ENCODE results near the gene GPA33.
"Not testable (repeated sequence)": the region's sequence is repeated elsewhere in the genome, so short reads cannot be mapped to it uniquely, and the experiment has no call there.

The GPA33 gene

DNA sequence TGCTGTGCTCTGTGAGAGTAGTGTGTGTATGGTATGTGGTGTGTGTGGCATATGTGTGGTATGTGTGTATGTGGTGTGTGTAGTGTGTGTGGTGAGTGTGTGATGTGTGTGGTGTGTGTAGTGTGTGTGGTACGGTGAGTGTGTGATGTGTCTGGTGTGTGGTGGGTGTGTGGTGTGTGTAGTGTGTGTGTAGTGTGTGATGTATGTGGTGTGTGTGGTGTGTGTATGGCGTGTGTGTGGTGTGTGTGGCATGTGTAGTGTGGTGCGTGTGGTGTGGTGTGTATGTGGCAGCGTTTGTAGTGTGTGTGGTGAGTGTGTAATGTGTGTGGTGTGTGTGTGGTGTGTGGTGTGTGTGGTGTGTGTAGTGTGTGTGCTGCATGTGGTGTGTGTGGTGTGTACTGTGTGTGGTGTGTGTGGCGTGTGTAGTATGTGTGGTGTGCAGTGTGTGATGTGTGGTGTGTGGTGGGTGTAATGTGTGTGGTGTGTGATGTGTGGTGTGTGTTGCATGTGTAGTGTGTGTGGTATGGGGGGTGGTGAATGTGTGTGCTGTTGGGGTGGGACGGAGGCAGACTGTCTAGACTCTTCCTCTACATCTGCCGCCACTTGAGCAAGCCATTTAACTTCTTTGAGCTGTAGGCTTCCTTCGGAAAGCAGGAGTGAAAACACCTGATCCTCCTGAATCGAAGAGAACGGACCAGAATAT lies 33.5 kb downstream of the GPA33 start:
- no peak for DNase-seq (ENCODE audit: low read depth)

DNA sequence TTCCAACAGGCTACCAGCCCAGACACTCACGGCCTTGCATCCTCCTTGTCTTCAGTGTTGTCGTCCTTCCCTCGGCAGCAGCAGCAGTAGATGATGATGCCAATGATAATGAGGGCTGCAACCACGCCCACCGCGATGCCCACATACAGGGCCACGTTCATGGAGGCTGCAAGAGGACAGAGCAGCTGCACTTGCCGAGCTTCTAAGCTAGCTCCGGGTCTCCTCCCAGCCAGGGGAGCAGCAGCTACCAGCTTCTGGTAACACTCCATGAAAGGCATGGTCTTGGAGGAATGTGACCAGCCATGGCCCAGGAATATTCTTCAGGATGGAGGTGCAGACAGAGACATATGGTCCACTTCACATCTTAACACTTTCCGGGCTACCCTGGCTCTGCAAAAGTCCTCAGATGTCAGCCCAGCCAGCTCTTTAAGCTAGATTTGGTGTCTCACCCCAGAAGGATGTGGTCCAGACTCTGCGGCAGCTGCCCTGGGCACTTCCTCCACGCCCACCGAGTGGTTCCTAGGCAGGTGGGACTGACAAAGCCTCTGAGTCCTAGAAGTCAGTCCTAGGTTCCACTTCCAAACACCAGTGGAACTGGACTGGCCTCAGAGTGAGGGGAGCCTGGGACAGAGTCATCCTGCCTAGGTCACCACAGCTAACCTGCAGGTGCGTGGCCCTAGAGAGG lies 35.1 kb downstream of the GPA33 start:
- DNase-seq (ENCODE audit: low read depth) = no peak

DNA sequence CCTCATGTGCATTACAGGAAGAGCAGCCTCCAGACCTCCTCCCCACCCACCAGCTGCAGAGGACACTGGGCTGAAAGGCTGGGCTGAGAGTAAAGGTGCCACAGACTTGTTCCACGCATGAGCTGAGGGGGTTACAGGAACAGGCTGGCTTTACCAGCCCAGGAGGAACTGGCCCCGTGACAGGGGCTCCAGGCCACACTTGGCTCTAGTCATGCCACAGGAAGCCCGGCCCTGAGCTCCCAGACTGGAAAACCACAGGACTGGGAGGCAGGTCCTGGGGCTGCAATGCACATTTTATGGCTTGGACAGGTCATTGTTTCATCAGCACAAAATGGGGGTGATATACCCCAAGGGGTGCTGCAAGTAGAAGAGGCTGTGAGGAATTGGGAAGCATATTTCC lies 35.6 kb downstream of the GPA33 start:
- DNase-seq (ENCODE audit: low read depth) = no peak

DNA sequence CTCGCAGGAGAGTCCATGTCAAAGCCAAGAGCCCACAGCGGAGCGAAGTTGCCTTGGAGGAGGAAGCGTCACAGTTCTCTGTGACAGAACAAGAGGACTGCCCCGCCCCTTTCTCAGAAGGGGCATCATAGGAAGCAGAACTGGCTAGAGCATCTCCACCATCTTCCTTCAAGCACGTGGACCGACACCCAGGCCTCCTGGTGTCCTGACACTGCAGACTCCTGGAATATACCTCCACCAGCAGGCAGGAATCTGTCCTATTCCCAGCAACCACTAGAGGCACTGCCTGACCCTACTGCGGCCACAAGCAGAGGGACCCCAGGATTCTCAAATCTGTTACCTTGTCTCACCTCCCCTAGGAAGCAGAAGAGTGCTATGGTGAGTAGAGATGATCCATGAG lies 37.8 kb downstream of the GPA33 start:
- no peak for DNase-seq (ENCODE audit: low read depth)

DNA sequence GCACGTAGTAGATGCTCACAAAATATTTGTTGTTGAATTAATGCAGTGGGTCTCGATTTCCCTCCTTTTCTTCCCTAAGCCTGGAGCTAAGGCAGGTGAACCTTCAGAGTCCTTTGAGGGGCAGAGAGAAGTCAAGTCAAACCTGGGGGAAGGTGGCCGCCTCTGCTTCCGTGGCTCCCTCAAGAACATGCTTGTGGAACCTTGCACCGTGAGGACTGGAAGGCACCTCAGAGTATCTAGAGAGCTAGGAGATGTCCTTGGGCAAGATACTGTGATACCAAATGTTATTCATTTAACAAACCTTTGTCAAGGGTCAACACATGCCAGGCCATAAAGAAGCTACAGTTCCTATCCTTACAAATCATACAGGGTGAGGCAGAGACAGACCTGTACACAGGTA lies 38.3 kb downstream of the GPA33 start:
- no peak for DNase-seq (ENCODE audit: low read depth)

DNA sequence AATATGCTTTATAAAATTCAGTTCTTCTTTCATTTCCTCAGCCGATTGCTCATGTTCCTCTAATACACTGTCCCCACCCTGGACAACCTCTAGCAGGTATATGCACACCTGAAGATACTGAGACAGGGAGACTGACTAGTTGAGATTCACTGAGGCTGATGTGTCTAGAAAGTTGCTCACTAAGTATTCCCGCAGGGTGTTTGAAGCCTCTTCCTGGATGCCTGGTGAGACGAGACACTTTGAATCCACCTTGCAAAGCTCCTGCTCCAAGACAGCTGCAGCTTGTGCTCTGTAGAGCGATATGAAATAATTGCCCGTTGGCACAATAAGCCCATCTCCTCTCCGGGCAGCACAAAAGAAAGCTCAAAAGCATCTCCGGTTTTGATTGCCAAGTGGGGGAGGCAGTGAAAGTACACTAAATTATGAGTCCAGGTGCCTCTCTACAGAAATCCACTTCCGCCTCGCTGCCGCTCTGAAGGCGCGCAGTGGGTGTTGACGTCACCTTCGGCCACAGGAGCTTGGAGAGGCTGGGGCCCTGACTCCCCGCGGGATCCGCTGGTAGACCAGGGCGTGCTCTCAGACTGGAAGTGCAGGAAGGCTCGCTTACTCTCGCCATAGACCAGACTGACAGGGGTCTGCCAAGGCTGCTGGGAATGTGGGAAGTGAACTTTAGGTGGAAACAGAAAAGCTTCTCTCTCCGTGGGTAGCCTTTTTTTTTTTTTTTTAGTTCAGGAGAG lies 46.3 kb downstream of the GPA33 start:
- DNase-seq (ENCODE audit: low read depth) = peak; percentile 51

DNA sequence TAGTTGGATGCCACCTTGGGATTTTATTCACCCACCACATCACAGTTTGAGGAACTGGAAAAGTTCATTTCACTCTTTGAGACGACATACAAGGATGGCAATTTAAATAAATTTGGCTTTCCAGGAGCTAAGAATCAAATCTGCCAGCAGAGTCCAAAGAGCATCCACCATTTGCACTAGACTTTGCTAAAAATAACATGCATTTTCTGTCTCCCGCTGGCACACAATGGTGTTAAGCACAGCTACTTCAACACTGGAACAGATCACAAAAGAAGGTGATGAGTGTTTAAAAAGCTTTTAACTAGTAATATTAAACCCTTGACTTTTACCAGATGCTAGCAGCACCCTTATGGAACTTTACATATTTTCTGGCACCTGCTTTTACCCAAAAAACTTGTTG lies 56.5 kb downstream of the GPA33 start:
- no peak for DNase-seq (ENCODE audit: low read depth)

DNA sequence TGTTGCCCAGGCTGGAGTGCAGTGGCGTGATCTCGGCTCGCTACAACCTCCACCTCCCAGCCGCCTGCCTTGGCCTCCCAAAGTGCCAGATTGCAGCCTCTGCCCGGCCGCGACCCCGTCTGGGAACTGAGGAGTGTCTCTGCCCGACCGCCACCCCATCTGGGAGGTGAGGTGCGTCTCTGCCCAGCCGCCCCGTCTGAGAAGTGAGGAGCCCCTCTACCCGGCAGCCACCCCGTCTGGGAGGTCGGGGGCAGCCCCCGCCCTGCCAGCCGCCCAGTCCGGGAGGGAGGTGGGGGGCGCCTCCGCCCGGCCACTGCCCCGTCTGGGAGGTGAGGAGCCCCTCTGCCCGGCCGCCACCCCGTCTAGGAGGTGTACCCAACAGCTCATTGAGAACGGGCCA lies 60.6 kb downstream of the GPA33 start:
- DNase-seq (ENCODE audit: low read depth) = not testable (repeated sequence)

DNA sequence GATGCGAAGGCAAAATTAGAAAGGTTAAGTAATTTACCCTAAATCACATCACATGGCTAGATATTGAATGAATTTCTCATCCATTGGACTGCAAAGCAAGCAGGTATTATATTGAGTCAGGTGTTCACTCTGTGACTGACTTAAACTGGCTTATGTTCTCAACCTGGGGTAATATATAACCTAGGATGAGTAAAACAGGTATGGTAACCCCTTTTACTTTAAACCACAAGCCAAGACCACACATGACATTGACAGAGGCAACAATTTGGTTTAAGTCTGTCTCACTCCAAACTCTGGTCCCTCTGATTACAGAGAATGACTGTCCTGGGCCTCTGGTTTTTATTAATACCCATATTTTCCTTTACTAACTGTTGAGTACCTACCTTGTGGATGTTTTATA lies 67.8 kb downstream of the GPA33 start:
- no peak for DNase-seq (ENCODE audit: low read depth)

DNA sequence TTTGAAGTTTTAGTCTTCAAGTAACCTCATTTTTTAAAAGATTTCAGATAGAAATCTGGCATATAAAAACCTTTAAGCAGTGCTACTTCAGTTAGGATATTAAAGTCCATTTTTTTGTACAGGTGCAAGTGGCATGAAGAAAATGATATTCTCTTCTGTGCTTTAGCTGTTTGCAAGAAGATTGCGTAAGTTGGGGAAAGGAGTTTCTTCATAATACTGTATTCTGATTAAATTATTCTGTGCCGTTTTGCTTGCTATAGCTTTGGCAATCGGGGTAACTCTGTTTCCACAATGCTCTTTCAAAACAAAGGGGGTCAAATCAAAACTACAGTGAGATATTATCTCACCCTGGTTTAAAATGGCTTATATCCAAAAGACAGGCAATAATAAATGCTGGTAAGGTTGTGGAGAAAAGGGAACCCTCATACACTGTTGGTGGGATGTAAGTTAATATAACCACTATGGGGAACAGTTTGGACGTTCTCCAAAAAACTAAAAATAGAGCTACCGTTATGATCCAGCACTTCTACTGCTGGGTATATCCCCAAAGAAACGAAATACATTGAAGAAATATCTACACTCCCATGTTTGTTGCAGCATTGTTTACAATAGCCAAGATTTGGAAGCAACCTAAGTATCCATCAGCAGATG lies 74.0 kb downstream of the GPA33 start:
- DNase-seq (ENCODE audit: low read depth) = no peak

DNA sequence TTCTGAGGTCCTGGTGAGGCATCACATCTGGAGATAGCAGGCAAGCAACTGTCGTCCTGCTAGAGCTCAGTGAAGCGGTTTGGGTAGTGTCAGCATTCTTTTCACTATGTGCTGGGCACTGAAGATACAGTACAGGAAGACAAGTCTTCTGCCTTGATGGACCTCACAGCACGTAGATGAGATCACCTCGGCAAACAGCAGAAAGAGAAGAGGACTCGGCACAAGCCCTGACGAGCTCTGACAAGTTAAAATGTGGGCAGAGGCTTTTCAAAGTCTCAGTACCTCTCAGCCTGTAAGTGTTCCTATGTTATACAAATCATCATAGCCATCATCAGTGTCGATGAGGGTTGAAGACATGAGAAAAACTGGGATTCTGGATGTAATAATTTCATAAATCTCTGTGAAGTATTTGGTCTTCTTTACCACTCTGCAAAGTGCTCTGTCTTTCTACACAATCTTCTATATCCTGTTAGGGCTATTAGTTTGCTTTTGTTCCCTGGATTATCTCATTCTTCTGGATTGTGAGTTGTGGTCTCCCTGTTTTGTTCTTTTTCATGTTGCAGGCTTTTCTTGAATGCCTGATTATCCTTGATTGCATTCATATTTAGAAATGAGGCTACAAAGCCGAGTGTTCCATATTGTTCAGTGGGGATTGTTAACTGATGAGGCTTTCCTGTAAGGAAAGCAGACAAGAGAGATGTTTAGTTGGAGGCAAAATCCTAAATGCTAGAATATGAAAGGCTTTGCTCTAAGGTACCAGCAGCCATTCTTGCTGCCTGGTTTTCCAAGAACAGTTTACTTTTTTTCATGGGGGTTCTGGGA lies 76.9 kb downstream of the GPA33 start:
- no peak for DNase-seq (ENCODE audit: low read depth)

DNA sequence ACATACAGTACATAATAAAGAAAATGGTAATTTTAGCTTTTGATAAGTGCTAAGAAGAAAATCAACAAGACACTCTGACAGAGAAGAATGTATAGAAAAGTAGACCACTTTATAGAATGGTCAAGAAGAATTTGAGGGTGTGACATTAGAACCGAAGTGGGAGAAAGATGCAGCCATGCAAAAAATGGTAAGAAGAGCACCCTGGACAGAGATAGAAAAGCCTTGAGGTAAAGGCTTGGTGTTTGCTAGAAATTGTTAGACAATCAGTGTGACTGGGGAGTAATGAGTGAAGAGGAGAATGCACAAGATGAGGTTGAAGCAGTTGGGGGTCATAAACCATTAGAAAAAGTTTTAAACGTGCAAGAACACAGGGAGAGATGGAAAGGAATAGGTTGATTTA lies 77.6 kb downstream of the GPA33 start:
- DNase-seq (ENCODE audit: low read depth) = no peak

DNA sequence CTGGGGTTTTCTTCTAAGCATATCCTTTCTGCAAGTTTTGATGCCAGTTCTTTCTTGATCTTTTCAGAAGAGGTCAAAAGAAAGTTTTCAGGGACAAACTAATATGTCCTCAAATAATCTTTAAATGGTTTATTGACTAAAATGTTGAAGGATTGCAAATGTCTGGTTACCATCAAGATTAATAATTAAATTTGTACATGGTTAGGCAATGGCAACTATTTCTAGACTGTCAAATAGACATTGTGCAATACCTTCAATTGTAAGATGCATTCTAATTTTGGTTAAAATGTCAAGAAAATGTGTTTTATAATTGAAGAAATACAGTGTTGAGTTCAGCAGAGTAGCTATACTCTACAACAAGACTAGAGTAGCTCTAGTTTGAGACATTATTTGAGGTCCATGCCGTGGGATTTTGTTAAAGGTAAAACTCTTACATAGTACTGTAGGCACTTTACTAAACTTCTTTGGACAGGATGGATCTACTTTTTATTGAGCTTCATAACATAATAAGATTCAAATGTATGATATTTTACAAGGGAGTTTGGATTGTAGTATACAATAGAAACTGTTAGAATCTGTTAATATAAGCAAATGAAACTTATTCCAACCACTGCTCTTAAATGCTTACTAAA lies 78.5 kb downstream of the GPA33 start:
- no peak for DNase-seq (ENCODE audit: low read depth)

DNA sequence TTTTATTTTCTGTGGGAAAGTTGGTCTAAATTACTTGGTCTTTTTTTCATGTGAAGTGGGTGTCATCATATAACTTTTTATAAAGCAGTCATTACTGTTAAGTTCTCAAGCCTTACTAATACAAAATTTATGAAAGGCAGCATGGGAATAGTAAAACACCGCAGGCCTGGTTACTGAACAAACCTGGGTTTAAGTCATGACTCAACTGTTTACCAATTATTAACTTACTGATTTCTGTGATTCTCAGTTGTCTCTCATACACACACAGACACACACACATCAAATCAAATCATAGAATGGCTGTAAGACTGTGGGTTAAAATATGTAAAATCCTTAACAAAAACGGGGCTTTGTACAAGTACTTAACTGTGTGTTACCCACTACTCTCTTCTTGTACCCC lies 86.5 kb downstream of the GPA33 start:
- no peak for DNase-seq (ENCODE audit: low read depth)

Measured in activated T-cell treated with anti-CD3 and anti-CD28 coated beads for 24 hours (primary cell).